Omental fat pad (tissue), 4 donors: Measurements from ENCODE around the gene C12orf75. TPM values are rescaled to one million over a fixed set of nuclear protein-coding genes. Genes with fewer than 3 reads are reported as not detected.

Experiments used
- ATAC-seq: fragments of 150-250 bp; one replicate; pipeline ENCODE4 v1.9.1; 2016; ENCODE audit warnings: mild to moderate bottlenecking, moderate library complexity; ENCODE audit not compliant: low FRiP score
- DNase-seq: peaks from one replicate; pipeline ENCODE4 v3.0.0-alpha.2; 2019; ENCODE audit warnings: low spot score
- total RNA-seq, 4 donors: library from RNA; depleted of rRNA; stranded (reverse); fragments of >200 nt; gene quantifications; one replicate each; pipeline ENCODE4 v1.1.0, GENCODE V29; 2016
- TF ChIP-seq, protein P1 (sequence below), 3 donors: fragments of 450-650 bp; IDR thresholded peaks; one replicate each; pipeline ENCODE4 v1.5.1; 2016 to 2017; ENCODE audit warnings: antibody characterized with exemption in 3 of 3, mild to moderate bottlenecking in 3 of 3, moderate library complexity in 2 of 3

The C12orf75 gene
- total RNA-seq, 4 donors from 2014 or later: 3.5 to 7.0 (median 3.8) TPM

- TF ChIP-seq, protein P1, sequence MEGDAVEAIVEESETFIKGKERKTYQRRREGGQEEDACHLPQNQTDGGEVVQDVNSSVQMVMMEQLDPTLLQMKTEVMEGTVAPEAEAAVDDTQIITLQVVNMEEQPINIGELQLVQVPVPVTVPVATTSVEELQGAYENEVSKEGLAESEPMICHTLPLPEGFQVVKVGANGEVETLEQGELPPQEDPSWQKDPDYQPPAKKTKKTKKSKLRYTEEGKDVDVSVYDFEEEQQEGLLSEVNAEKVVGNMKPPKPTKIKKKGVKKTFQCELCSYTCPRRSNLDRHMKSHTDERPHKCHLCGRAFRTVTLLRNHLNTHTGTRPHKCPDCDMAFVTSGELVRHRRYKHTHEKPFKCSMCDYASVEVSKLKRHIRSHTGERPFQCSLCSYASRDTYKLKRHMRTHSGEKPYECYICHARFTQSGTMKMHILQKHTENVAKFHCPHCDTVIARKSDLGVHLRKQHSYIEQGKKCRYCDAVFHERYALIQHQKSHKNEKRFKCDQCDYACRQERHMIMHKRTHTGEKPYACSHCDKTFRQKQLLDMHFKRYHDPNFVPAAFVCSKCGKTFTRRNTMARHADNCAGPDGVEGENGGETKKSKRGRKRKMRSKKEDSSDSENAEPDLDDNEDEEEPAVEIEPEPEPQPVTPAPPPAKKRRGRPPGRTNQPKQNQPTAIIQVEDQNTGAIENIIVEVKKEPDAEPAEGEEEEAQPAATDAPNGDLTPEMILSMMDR (IDR thresholded peaks at IDR 0.05): no peak
- DNase-seq: no peak
- ATAC-seq: no peak
Observed at GRCh38 chr12:105315130-105315529, 15.4 kb upstream of the C12orf75 start.

- TF ChIP-seq, protein P1 (IDR thresholded peaks at IDR 0.05): no peak
- DNase-seq (no peak), ATAC-seq (no peak)
Observed at GRCh38 chr12:105315726-105316125, 14.8 kb upstream of the C12orf75 start.

DNA sequence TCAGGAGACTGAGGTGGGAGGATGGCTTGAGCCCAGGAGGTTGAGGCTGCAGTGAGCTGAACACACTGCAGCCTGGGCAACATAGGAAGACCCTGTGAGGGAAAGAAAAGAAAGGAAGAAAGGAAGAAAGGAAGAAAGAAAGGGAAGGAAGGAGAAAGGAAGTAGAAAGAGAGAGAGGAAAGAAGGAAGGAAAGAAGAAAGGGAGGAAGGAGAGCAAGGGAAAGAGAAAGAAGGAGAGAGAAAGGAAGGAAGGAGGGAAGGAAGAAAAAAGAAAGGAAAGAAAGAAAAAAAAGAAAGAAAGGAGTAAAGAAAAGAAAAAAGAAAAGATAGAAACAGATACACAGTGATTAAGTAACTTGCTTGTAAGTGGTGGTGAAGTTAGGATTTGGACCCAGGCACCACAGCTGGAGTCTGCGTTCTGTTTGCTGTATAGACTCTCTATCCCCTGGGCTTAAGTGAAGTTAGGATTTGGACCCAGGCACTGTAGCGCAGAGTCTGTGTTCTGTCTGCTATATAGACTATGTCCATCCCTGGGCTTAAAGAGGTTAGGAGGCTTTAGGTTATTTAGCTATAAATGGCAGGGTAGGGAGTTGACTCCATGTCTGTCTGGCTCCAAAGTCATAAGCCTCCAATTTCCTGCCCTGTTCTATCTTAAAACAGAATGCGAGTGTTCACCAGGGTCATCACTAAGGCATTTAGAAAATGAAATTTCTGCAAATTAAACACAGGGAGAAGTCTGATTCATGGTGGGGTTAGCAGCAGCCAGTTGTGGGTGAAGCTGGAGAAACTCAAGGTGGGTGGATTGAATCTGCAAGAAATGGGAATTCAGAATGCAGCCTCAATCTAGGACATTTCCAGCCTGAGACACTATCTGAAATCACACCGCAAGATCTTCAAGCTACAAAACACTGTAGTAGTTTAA, 13.3 kb upstream of the C12orf75 start:
- ATAC-seq: peak; percentile 62
- TF ChIP-seq, protein P1 (IDR thresholded peaks at IDR 0.05): no peak

GRCh38 chr12:105317942-105318621, 12.4 kb upstream of the C12orf75 start:
- DNase-seq (no peak), ATAC-seq (no peak)
- TF ChIP-seq, protein P1 (IDR thresholded peaks at IDR 0.05): no peak

More for the DNA sequence above, 13.3 kb upstream of the C12orf75 start:
- DNase-seq: no peak

- no peak for ATAC-seq
- no peak for DNase-seq
- TF ChIP-seq, protein P1 (IDR thresholded peaks at IDR 0.05): no peak
Observed at GRCh38 chr12:105318651-105319483, 11.6 kb upstream of the C12orf75 start.

DNA sequence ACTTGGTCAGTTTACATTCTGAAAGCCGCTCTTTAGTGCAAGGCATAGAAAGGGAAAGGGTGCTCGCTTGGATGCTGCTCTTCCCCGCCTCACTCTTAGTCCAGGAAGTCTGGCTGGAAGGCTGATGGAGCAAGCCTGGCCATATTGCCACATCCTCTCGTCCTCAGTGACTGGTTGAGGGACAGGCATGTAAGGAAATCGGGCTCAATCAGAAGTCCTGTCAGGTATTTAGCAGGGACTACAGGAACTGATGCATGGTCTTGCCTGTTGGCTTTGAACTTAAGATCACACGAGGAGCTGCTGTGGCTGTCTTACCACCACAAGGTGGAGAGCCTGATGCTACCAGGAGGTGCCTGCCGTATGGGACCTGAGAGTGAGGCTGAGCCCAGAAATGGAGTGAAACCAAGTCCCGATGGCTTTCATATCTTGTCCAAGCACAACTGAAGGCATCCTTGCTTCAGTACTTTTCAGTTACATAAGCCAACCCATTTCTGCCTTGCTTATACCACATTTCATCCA, 10.7 kb upstream of the C12orf75 start:
- ATAC-seq: no peak
- TF ChIP-seq, protein P1 (IDR thresholded peaks at IDR 0.05): no peak

More for the DNA sequence above, 10.7 kb upstream of the C12orf75 start:
- DNase-seq: no peak
